HepG2 (cell line): ENCODE measurements around the gene DLX4. TPM values are rescaled to one million over a fixed set of nuclear protein-coding genes. Genes with fewer than 3 reads are reported as not detected.

Source experiments
- ARNT ChIP-seq: fragments of 450-650 bp; IDR thresholded peaks from 2 replicates; pipeline ENCODE4 v1.6.1; 2017
- DR1 ChIP-seq: sonication (generic); formaldehyde crosslinking; IDR thresholded peaks from 2 replicates; pipeline ENCODE4 v1.8.0; 2021; ENCODE audit warnings: mild to moderate bottlenecking, missing genetic modification reagents, inconsistent platforms
- ELF1 ChIP-seq: sonication (generic); formaldehyde crosslinking; IDR thresholded peaks from 2 replicates; pipeline ENCODE4 v1.4.0; 2020; ENCODE audit warnings: missing genetic modification reagents
- EP300 ChIP-seq, 3 experiments: sonication (generic) in 1 of 3; formaldehyde crosslinking in 1 of 3; IDR thresholded peaks; 2 replicates each; pipeline versions ENCODE4 v1.5.1 to v1.6.1; 2011 to 2020; ENCODE audit warnings: low read depth in 2 of 3, low read length in 2 of 3, borderline replicate concordance in 1 of 3, improper control_type of control experiment in 1 of 3, mild to moderate bottlenecking in 1 of 3, missing genetic modification reagents in 1 of 3, moderate library complexity in 1 of 3
- ESRRA ChIP-seq: sonication (generic); formaldehyde crosslinking; IDR thresholded peaks from 2 replicates; pipeline ENCODE4 v1.5.1; 2020; ENCODE audit warnings: mild to moderate bottlenecking, low read depth, missing genetic modification reagents
- FOSL2 ChIP-seq: sonication (generic); formaldehyde crosslinking; IDR thresholded peaks from 2 replicates; pipeline ENCODE4 v1.4.0; 2020; ENCODE audit warnings: missing genetic modification reagents
- GABPB1 ChIP-seq: IDR thresholded peaks from 2 replicates; pipeline ENCODE4 v1.6.1; 2016; ENCODE audit warnings: mild to moderate bottlenecking, missing genetic modification reagents, moderate library complexity, missing compliant biosample characterization
- GFI1 ChIP-seq: sonication (generic); formaldehyde crosslinking; IDR thresholded peaks from 2 replicates; pipeline ENCODE4 v1.5.0; 2020; ENCODE audit warnings: missing genetic modification reagents, mild to moderate bottlenecking, borderline replicate concordance
- HOXD1 ChIP-seq: sonication (generic); formaldehyde crosslinking; IDR thresholded peaks from 2 replicates; pipeline ENCODE4 v1.5.0; 2020; ENCODE audit warnings: missing genetic modification reagents
- JUND ChIP-seq: sonication (generic); formaldehyde crosslinking; IDR thresholded peaks from 2 replicates; pipeline ENCODE4 v1.8.0; 2022; ENCODE audit warnings: mild to moderate bottlenecking, missing genetic modification reagents
- KAT8 ChIP-seq: IDR thresholded peaks from 2 replicates; pipeline ENCODE4 v1.6.1; 2016; ENCODE audit warnings: missing genetic modification reagents, missing compliant biosample characterization
- RAD21 ChIP-seq: fragments of 450-650 bp; formaldehyde crosslinking; IDR thresholded peaks from 2 replicates; pipeline ENCODE4 v1.5.0; 2020; ENCODE audit warnings: mild to moderate bottlenecking
- RARG ChIP-seq: sonication (generic); formaldehyde crosslinking; IDR thresholded peaks from 2 replicates; pipeline ENCODE4 v1.4.0; 2020; ENCODE audit warnings: low read depth, mild to moderate bottlenecking, missing genetic modification reagents
- RFX1 ChIP-seq: fragments of 450-650 bp; IDR thresholded peaks from 2 replicates; pipeline ENCODE4 v1.6.1; 2017
- SKI ChIP-seq: fragments of 450-650 bp; IDR thresholded peaks from one replicate; pipeline ENCODE4 v1.6.1; 2018; ENCODE audit warnings: mild to moderate bottlenecking; ENCODE audit not compliant: partially characterized antibody
- SOX13 ChIP-seq, 3 experiments: fragments of 450-650 bp in 1 of 3; sonication (generic) in 1 of 3; formaldehyde crosslinking in 1 of 3; IDR thresholded peaks in 2 of 3; conservative IDR thresholded peaks in 1 of 3; 2 replicates each; pipeline versions ENCODE4 v1.5.0 to v1.6.1; 2016 to 2020; ENCODE audit warnings: antibody characterized with exemption in 1 of 3, mild to moderate bottlenecking in 1 of 3, missing compliant biosample characterization in 1 of 3, missing genetic modification reagents in 1 of 3, moderate library complexity in 1 of 3
- ZNF281 ChIP-seq: sonication (generic); formaldehyde crosslinking; IDR thresholded peaks from 2 replicates; pipeline ENCODE4 v1.4.0; 2020; ENCODE audit warnings: missing genetic modification reagents, borderline replicate concordance
- ZNF34 ChIP-seq: sonication (generic); formaldehyde crosslinking; IDR thresholded peaks from 2 replicates; pipeline ENCODE4 v1.4.0; 2020; ENCODE audit warnings: mild to moderate bottlenecking, missing genetic modification reagents, borderline replicate concordance
- polyA plus RNA-seq, 8 experiments: library from polyadenylated mRNA; depleted of rRNA in 3 of 8; stranded (reverse) in 7 of 8; unstranded in 1 of 8; fragments of >200 nt; fragmentation: Illumina TruSeq in 4 of 8; extraction: Trizol in 4 of 8; gene quantifications; 2 replicates each; pipeline versions ENCODE4 v1.2.1 to v1.2.3, GENCODE V29; 2011 to 2016; ENCODE audit warnings: low read depth in 4 of 8, missing spikeins in 1 of 8, mixed read lengths in 1 of 8; ENCODE audit not compliant: insufficient read depth in 1 of 8
- total RNA-seq, 5 experiments: library from RNA; depleted of rRNA; stranded (reverse); fragments of >200 nt; fragmentation: Illumina TruSeq; extraction: Trizol; gene quantifications; 2 replicates each; pipeline ENCODE4 v1.2.3, GENCODE V29; 2016; ENCODE audit warnings: low read depth in 1 of 5
- TF ChIP-seq, protein P1 (sequence below): sonication (generic); formaldehyde crosslinking; IDR thresholded peaks from 2 replicates; pipeline ENCODE4 v1.8.0; 2022; ENCODE audit warnings: mild to moderate bottlenecking, missing genetic modification reagents; ENCODE audit not compliant: insufficient replicate concordance
- TF ChIP-seq, protein P2 (sequence below): sonication (generic); formaldehyde crosslinking; IDR thresholded peaks from 2 replicates; pipeline ENCODE4 v1.8.1; 2023; ENCODE audit warnings: mild to moderate bottlenecking, missing genetic modification reagents
- TF ChIP-seq, protein P3 (sequence below): sonication (generic); formaldehyde crosslinking; IDR thresholded peaks from 2 replicates; pipeline ENCODE4 v1.8.1; 2023; ENCODE audit warnings: mild to moderate bottlenecking, inconsistent platforms, moderate library complexity, missing genetic modification reagents, borderline replicate concordance

The DLX4 gene
- total and polyA plus RNA-seq, 2 of the 13 experiments (the other 11 are each of a cell fraction or from before 2014, with no cell fraction given), result 0.55 to 2.3 TPM

DNA sequence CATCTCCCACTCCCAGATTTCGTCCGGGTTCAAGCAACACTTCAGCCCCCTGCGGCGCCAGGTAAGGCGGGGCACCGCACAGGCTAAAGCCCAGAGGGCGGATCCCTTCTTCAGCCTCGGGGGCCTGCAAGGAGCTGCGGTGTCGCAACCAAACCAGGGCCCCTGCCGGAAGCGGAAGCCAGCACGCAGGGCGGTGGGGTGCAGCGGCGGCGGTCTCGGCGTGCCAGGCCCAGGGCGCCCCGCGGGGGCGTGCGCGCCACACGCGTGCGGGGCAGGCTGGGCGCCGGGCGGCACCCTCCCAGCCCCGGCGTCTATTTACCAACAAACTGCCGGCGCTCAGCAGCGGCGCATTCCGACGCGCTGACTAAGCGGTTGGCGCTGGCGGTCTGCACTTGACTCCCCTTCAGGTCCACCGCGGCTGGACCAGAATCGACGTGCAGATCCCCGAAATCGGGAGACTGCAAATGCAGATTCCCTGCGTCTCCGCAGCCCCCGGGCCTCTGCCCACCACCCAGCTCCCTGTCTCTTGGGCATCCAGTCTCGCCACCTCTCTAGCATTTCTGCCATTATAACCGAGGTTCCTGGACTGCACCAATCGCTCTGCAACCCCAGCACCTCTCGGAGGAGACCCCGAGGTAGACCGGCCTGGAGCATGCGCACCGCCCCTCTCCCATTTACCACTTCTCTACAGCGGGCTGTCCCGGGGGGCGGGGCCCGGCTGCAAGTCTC lies 421 bp upstream of the DLX4 start (continued):
- TF ChIP-seq RAD21 (peak; percentile 48; the same call in 1 of the 2 replicates), RARG (CRISPR knock-in tag) (no peak), ESRRA (CRISPR knock-in tag) (0 out of 2 replicates have a peak, but pooled peaks have one; percentile 37), HOXD1 (no peak), FOSL2 (CRISPR knock-in tag) (peak; percentile 92), ELF1 (CRISPR knock-in tag) (peak; percentile 80), EP300 (IDR thresholded peaks at IDR 0.05; ENCODE audit: low read depth in 2 of 2, low read length in 2 of 2) (peak in 1 of 2 experiments; percentile 24; a peak in 1 of 4 replicates), EP300 (CRISPR knock-in tag; IDR thresholded peaks at IDR 0.05; ENCODE audit: borderline replicate concordance) (no peak), GFI1 (CRISPR knock-in tag) (0 out of 2 replicates have a peak, but pooled peaks have one; percentile 30), SOX13 (IDR thresholded peaks at IDR 0.05) (no peak), SOX13 (CRISPR knock-in tag; conservative IDR thresholded peaks at IDR 0.05 in 1 of 2, IDR thresholded peaks at IDR 0.05 in 1 of 2) (0 out of 4 replicates have a peak, but pooled peaks of 1 of the 2 experiments have one; percentile 24), RFX1 (no peak), GABPB1 (peak; percentile 92), ZNF281 (peak; percentile 5; the same call in 1 of the 2 replicates), JUND (CRISPR knock-in tag) (peak; percentile 83), KAT8 (CRISPR knock-in tag) (peak; percentile 28; the same call in 1 of the 2 replicates), ARNT (no peak), SKI (peak; percentile 70), ZNF34 (peak; percentile 72; the same call in 1 of the 2 replicates), DR1 (CRISPR knock-in tag) (no peak)
- TF ChIP-seq, protein P1, sequence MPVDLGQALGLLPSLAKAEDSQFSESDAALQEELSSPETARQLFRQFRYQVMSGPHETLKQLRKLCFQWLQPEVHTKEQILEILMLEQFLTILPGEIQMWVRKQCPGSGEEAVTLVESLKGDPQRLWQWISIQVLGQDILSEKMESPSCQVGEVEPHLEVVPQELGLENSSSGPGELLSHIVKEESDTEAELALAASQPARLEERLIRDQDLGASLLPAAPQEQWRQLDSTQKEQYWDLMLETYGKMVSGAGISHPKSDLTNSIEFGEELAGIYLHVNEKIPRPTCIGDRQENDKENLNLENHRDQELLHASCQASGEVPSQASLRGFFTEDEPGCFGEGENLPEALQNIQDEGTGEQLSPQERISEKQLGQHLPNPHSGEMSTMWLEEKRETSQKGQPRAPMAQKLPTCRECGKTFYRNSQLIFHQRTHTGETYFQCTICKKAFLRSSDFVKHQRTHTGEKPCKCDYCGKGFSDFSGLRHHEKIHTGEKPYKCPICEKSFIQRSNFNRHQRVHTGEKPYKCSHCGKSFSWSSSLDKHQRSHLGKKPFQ (CRISPR knock-in tag), result no peak
- TF ChIP-seq, protein P2, sequence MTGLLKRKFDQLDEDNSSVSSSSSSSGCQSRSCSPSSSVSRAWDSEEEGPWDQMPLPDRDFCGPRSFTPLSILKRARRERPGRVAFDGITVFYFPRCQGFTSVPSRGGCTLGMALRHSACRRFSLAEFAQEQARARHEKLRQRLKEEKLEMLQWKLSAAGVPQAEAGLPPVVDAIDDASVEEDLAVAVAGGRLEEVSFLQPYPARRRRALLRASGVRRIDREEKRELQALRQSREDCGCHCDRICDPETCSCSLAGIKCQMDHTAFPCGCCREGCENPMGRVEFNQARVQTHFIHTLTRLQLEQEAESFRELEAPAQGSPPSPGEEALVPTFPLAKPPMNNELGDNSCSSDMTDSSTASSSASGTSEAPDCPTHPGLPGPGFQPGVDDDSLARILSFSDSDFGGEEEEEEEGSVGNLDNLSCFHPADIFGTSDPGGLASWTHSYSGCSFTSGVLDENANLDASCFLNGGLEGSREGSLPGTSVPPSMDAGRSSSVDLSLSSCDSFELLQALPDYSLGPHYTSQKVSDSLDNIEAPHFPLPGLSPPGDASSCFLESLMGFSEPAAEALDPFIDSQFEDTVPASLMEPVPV (CRISPR knock-in tag), result peak; percentile 77; the same call in 1 of the 2 replicates
- TF ChIP-seq, protein P3, sequence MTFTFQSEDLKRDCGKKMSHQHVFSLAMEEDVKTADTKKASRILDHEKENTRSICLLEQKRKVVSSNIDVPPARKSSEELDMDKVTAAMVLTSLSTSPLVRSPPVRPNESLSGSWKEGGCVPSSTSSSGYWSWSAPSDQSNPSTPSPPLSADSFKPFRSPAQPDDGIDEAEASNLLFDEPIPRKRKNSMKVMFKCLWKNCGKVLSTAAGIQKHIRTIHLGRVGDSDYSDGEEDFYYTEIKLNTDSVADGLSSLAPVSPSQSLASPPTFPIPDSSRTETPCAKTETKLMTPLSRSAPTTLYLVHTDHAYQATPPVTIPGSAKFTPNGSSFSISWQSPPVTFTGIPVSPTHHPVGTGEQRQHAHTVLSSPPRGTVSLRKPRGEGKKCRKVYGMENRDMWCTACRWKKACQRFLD, result 0 out of 2 replicates have a peak, but pooled peaks have one; percentile 19
